Colonic mucosa (tissue), 4 donors: Measurements from ENCODE around the gene SIKE1. TPM values are rescaled to one million over a fixed set of nuclear protein-coding genes. Genes with fewer than 3 reads are reported as not detected.
"Not testable (repeated sequence)": the region's sequence is repeated elsewhere in the genome, so short reads cannot be mapped to it uniquely, and the experiment has no call there.

Source experiments
- DNase-seq: peaks from one replicate; pipeline ENCODE4 v3.0.0-alpha.2; 2020
- H3K27ac ChIP-seq: fragments of 200-600 bp; one replicate; pipeline ENCODE4 v1.8.0; 2021
- H3K27me3 ChIP-seq: fragments of 200-600 bp; one replicate; pipeline ENCODE4 v1.8.0; 2021
- H3K36me3 ChIP-seq: fragments of 200-600 bp; one replicate; pipeline ENCODE4 v1.8.0; 2021
- H3K4me1 ChIP-seq: fragments of 200-600 bp; one replicate; pipeline ENCODE4 v1.8.0; 2021; ENCODE audit warnings: mild to moderate bottlenecking
- H3K4me3 ChIP-seq: fragments of 200-600 bp; one replicate; pipeline ENCODE4 v1.8.0; 2021
- H3K9ac ChIP-seq, 2 donors: one replicate each; pipeline ENCODE4 v1.7.0; 2013; ENCODE audit warnings: control low read depth in 2 of 2, low read depth in 2 of 2, low read length in 2 of 2
- H3K9me3 ChIP-seq: fragments of 200-600 bp; one replicate; pipeline ENCODE4 v1.8.0; 2021
- intact Hi-C: fragments of 100-400 bp; cut with DNase I; formaldehyde crosslinking; loops from one replicate; pipeline ENCODE4 v1.14.1; 2022
- total RNA-seq, 2 donors: library from RNA; stranded (reverse); fragmentation: NEBNext Ultra II Directional in 1 of 2; extraction: Animal tissue kit (Norgen Biotek cat#: 25700) in 1 of 2; gene quantifications; one replicate each; pipeline ENCODE4 v1.2.1, GENCODE V29; 2021
- TF ChIP-seq, protein P1 (sequence below): fragments of 200-600 bp; IDR thresholded peaks from one replicate; pipeline ENCODE4 v1.8.0; 2022; ENCODE audit warnings: antibody characterized with exemption, mild to moderate bottlenecking
- donor health status: healthy.
- donor health status: DM: no; HTN: no; CAD: no.
- donor health status: DM: no; HTN: no; CAD: no.

Gene SIKE1
- total RNA-seq, 2 donors from 2014 or later: 41.6 to 42.1 TPM

DNA sequence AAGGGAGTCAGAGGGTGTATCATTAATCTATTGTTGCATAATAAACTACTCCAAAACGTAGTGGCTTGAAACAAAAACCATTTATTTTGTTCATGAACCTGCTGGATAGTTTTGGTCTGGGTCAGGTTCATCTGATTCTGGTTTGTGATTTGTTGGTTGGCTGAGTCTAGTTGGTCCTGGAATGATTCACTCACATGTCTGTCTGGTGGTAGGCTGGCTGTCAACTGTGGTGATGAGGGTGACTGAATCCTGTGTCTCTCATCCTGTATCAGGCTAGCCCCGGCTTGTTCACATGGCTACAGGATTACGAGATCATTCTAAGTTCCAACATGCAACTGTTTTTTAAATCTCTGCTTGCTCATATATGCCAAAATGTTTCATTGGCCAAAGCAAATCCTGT, 22.5 kb upstream of the SIKE1 start:
- Histone ChIP-seq H3K36me3 (no peaks in the 10 kb centered on the region), H3K27me3 (no peaks in the 10 kb centered on the region), H3K27ac (no peak overlapping the region), H3K4me3 (no peak overlapping the region), H3K4me1 (no peaks in the 10 kb centered on the region), H3K9me3 (no peaks in the 10 kb centered on the region), H3K9ac (no peak overlapping the region)
- intact Hi-C loops: no loop called here
- DNase-seq: no peak
- TF ChIP-seq, protein P1, sequence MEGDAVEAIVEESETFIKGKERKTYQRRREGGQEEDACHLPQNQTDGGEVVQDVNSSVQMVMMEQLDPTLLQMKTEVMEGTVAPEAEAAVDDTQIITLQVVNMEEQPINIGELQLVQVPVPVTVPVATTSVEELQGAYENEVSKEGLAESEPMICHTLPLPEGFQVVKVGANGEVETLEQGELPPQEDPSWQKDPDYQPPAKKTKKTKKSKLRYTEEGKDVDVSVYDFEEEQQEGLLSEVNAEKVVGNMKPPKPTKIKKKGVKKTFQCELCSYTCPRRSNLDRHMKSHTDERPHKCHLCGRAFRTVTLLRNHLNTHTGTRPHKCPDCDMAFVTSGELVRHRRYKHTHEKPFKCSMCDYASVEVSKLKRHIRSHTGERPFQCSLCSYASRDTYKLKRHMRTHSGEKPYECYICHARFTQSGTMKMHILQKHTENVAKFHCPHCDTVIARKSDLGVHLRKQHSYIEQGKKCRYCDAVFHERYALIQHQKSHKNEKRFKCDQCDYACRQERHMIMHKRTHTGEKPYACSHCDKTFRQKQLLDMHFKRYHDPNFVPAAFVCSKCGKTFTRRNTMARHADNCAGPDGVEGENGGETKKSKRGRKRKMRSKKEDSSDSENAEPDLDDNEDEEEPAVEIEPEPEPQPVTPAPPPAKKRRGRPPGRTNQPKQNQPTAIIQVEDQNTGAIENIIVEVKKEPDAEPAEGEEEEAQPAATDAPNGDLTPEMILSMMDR: no peak

- H3K4me3 ChIP-seq: no peak overlapping the region
- no peaks in the 10 kb centered on the region for H3K27me3 ChIP-seq
- H3K27ac ChIP-seq: no peak overlapping the region
- H3K9ac ChIP-seq: no peak overlapping the region
- intact Hi-C loops: no loop called here
- no peaks in the 10 kb centered on the region for H3K4me1 ChIP-seq
- TF ChIP-seq, protein P1: no peak
- no peaks in the 10 kb centered on the region for H3K9me3 ChIP-seq
- H3K36me3 ChIP-seq: no peaks in the 10 kb centered on the region
- DNase-seq: no peak
Measured at GRCh38 chr1:114794038-114794437, 13.6 kb upstream of the SIKE1 start.

GRCh38 chr1:114790581-114790980, 10.1 kb upstream of the SIKE1 start:
- DNase-seq, H3K36me3 ChIP-seq, H3K27me3 ChIP-seq, H3K27ac ChIP-seq, H3K9ac ChIP-seq, intact Hi-C loops, H3K9me3 ChIP-seq, H3K4me3 ChIP-seq, H3K4me1 ChIP-seq: not testable (repeated sequence)

- intact Hi-C loops, H3K9ac ChIP-seq, H3K27ac ChIP-seq, H3K9me3 ChIP-seq, H3K27me3 ChIP-seq, H3K36me3 ChIP-seq, H3K4me3 ChIP-seq, H3K4me1 ChIP-seq, DNase-seq: not testable (repeated sequence)
Measured at GRCh38 chr1:114786440-114786839, 6.0 kb upstream of the SIKE1 start.

GRCh38 chr1:114782476-114782875, 2.0 kb upstream of the SIKE1 start:
- H3K4me1 ChIP-seq: no peaks in the 10 kb centered on the region
- no peaks in the 10 kb centered on the region for H3K27me3 ChIP-seq
- H3K36me3 ChIP-seq: no peaks in the 10 kb centered on the region
- intact Hi-C loops: loop anchor here (5.0 kb wide), 1 partner anchor 65 kb away; the partner anchor contains the start of gene NRAS
- no peak overlapping the region for H3K9ac ChIP-seq
- TF ChIP-seq, protein P1: no peak
- no peak overlapping the region for H3K27ac ChIP-seq
- no peak for DNase-seq
- no peaks in the 10 kb centered on the region for H3K9me3 ChIP-seq
- H3K4me3 ChIP-seq: no peak overlapping the region

DNA sequence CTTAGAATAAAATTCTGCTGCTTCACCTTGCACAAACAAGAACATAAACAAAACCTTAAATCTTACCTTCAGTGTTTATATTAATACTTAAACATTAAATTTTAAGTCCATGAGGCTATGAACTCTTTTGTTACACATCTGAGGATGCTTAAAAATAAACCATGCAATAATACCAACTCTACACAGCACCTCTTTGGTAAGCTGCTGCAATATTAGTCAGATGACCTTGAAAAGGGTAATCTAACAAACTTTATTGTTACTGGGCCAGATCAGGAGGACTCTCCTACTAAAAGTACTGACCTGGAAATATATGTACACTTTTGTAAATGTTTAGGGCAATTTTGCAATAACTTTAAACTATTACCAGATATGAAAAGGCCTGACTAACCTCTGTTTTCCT, 763 bp downstream of the SIKE1 start:
- Histone ChIP-seq H3K9me3 (no peaks in the 10 kb centered on the region), H3K36me3 (no peaks in the 10 kb centered on the region), H3K9ac (peak overlapping the region; percentile 74 to 85), H3K4me3 (peak overlapping the region; percentile 83), H3K4me1 (no peaks in the 10 kb centered on the region), H3K27ac (peak overlapping the region; percentile 95), H3K27me3 (no peaks in the 10 kb centered on the region)
- intact Hi-C loops: loop anchor here (5.0 kb wide), 1 partner anchor 62 kb away; the partner anchor contains the start of gene NRAS
- no peak for DNase-seq
- TF ChIP-seq, protein P1: no peak

DNA sequence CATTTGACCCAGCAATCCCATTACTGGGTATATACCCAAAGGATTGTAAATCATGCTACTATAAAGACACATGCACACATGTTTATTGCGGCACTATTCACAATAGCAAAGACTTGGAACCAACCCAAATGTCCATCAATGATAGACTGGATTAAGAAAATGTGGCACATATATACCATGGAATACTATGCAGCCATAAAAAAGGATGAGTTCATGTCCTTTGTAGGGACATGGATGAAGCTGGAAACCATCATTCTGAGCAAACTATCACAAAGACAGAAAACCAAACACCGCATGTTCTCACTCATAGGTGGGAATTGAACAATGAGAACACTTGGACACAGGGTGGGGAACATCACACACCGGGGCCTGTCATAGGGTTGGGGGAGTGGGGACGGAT, 3.8 kb downstream of the SIKE1 start:
- H3K27ac ChIP-seq, H3K4me3 ChIP-seq, intact Hi-C loops, H3K9me3 ChIP-seq, H3K4me1 ChIP-seq, DNase-seq, H3K36me3 ChIP-seq, H3K27me3 ChIP-seq, H3K9ac ChIP-seq: not testable (repeated sequence)
